HG02642 (cell line): ENCODE measurements around the gene PCDHGB3.
"Not testable (repeated sequence)": the region's sequence is repeated elsewhere in the genome, so short reads cannot be mapped to it uniquely, and the experiment has no call there.

Source experiments
- ATAC-seq: cut with Tn5 transposase; IDR thresholded peaks from one replicate; pipeline ENCODE4 v1.9.1; 2021; ENCODE audit warnings: mild to moderate bottlenecking; ENCODE audit not compliant: unreplicated experiment, poor library complexity

The PCDHGB3 gene

GRCh38 chr5:141356133-141356532, 13.9 kb upstream of the PCDHGB3 start:
- ATAC-seq, result no peak

GRCh38 chr5:141356950-141357349, 13.1 kb upstream of the PCDHGB3 start:
- no peak for ATAC-seq

DNA sequence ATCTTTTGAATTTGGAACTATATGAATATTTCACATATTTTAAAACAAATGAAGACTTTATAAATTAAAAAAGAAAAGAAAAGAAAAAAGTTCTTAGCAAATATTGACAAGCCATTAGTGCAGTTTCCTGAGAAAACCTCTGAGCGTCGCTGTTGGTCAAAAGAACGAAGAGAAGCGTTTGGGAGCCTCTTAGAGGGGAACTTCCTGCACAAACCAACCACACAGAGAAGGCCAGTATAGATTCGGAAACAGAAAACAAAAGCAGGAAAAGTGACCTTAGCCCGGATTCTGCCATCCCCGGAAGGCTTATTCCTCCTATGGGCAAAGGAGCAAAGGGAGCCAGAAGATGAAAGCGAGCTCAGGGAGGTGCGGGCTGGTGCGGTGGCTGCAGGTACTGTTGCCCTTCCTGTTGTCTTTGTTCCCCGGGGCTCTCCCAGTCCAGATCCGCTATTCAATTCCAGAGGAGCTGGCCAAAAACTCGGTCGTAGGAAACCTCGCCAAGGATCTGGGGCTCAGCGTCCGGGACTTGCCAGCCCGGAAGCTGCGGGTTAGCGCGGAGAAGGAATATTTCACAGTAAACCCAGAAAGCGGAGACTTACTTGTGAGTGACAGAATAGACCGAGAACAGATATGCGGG, 10.1 kb upstream of the PCDHGB3 start, which contains the start of gene PCDHGB2:
Gene PCDHGB2, plus strand, starts transcription at position 205 of the 637 bp plus-strand sequence. Its CDS starts 142 bp downstream, at position 347.
- no peak for ATAC-seq

- no peak for ATAC-seq
These were observed 9.4 kb upstream of the PCDHGB3 start for GRCh38 chr5:141360685-141361084.

GRCh38 chr5:141362719-141363118, 7.3 kb upstream of the PCDHGB3 start:
- no peak for ATAC-seq

- no peak for ATAC-seq
These were observed 5.9 kb upstream of the PCDHGB3 start, which contains the start of gene PCDHGA5 for GRCh38 chr5:141363952-141364660. Gene PCDHGA5 (plus strand): TSS chr5:141364162. CDS start chr5:141364331, 169 bp downstream.

DNA sequence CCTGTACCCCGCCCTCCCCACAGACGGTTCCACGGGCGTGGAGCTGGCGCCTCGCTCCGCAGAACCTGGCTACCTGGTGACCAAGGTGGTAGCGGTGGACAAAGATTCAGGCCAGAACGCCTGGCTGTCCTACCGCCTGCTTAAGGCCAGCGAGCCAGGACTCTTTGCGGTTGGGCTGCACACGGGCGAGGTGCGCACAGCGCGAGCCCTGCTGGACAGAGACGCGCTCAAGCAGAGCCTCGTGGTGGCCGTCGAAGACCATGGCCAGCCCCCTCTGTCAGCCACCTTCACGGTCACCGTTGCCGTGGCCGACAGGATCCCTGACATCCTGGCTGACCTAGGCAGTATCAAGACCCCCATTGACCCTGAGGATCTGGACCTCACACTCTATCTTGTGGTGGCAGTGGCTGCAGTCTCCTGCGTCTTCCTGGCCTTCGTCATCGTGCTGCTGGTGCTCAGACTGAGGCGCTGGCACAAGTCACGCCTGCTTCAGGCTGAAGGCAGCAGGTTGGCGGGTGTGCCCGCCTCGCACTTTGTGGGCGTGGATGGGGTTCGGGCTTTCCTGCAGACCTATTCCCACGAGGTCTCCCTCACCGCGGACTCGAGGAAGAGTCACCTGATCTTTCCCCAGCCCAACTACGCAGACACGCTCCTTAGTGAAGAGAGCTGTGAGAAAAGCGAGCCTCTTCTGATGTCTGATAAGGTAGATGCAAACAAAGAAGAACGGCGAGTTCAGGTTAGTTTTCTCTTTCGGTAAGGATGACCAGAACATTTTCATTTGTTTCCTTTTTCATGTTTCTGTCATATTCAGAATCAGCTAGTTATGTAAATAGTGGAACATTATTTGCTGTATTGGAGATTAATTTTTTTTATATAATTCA, 3.8 kb upstream of the PCDHGB3 start:
- ATAC-seq, result no peak

GRCh38 chr5:141371572-141372475, 1.8 kb downstream of the PCDHGB3 start:
- ATAC-seq, result no peak

GRCh38 chr5:141373673-141374317, 3.8 kb downstream of the PCDHGB3 start, which contains the start of gene PCDHGA6:
Gene PCDHGA6 (plus strand): TSS chr5:141373891. CDS start chr5:141374084, 193 bp downstream.
- no peak for ATAC-seq

DNA sequence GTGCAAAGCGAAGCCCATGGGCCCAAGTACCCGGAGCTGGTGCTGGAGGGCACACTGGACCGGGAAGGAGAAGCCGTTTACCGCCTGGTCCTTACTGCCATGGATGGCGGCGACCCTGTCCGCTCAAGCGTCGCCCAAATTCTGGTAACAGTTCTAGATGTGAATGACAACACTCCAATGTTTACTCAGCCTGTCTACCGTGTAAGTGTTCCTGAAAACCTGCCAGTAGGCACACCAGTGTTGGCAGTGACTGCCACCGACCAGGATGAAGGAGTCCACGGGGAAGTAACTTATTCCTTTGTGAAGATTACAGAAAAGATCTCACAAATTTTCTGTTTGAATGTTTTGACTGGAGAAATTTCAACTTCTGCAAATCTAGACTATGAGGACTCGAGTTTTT, 4.6 kb downstream of the PCDHGB3 start:
- no peak for ATAC-seq

GRCh38 chr5:141375444-141376155, 5.6 kb downstream of the PCDHGB3 start:
- not testable (repeated sequence) for ATAC-seq

GRCh38 chr5:141382469-141383294, 12.6 kb downstream of the PCDHGB3 start, which contains the start of gene PCDHGA7:
Gene PCDHGA7 (plus strand): TSS chr5:141382742. CDS start chr5:141382900, 158 bp downstream.
- ATAC-seq, result no peak

DNA sequence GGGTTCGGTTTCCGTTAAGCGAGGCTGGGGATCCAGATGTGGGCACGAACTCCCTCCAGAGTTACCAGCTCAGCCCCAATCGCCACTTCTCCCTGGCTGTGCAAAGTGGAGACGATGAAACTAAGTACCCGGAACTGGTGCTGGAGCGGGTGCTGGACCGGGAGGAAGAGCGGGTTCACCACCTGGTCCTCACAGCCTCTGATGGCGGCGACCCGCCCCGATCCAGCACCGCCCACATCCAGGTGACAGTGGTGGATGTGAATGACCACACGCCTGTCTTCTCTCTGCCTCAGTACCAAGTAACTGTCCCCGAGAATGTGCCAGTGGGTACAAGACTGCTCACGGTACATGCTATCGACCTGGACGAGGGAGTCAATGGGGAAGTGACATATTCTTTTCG, 13.3 kb downstream of the PCDHGB3 start:
- ATAC-seq, result no peak

- no peak for ATAC-seq
These were observed 14.6 kb downstream of the PCDHGB3 start for GRCh38 chr5:141384471-141385267.

DNA sequence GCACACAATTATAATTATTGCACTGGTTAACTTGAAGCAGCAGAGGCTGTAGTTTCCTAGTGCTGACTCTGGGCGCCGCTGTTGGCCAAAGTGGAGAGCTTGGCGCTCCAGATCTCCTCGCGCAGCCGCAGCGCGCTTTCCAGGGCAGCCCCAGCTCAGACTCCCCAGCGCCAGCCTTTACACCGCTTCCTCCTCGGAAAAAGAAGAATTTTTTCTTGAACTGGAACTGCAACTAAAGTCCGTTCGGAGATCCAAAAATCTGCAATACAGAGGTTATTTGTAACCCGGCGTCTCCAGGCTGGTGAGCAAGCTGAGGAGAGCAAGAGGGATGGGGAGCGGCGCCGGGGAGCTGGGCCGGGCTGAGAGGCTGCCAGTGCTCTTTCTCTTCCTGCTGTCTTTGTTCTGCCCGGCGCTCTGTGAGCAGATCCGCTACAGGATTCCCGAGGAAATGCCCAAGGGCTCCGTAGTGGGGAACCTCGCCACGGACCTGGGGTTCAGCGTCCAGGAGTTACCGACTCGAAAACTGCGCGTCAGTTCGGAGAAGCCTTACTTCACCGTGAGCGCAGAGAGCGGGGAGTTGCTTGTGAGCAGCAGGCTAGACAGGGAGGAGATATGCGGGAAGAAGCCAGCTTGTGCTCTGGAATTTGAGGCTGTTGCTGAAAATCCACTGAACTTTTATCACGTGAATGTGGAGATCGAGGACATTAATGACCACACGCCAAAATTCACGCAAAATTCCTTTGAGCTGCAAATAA, 17.7 kb downstream of the PCDHGB3 start, which contains the start of gene PCDHGB4:
Gene PCDHGB4, plus strand, starts transcription at position 142 of the 755 bp plus-strand sequence. Its CDS starts 187 bp downstream, at position 329.
- not testable (repeated sequence) for ATAC-seq

DNA sequence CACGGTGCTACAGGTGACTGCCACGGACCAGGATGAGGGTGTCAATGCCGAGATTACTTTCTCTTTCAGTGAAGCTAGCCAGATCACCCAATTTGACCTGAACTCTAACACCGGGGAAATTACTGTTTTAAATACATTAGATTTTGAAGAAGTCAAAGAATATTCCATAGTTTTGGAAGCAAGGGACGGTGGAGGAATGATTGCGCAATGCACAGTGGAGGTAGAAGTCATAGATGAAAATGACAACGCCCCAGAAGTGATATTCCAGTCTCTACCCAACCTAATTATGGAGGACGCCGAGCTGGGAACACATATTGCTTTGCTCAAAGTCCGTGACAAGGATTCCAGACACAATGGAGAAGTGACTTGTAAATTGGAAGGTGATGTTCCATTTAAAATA, 18.6 kb downstream of the PCDHGB3 start:
- no peak for ATAC-seq
